Iris pigment epithelial cell (primary cell): ENCODE measurements around the gene MAPT.
"Not testable (repeated sequence)": the region's sequence is repeated elsewhere in the genome, so short reads cannot be mapped to it uniquely, and the experiment has no call there.

Experiments
- DNase-seq: peaks from one replicate; pipeline ENCODE4 v3.0.0-alpha.2; 2011; ENCODE audit warnings: low read depth

The MAPT gene

GRCh38 chr17:45929344-45929743 lies 35.0 kb downstream of the MAPT start:
- DNase-seq: no peak

GRCh38 chr17:45930420-45930951 lies 36.1 kb downstream of the MAPT start:
- DNase-seq: no peak

- no peak for DNase-seq
Measured at GRCh38 chr17:45931677-45932076, 37.3 kb downstream of the MAPT start.

GRCh38 chr17:45934044-45934979 lies 40.0 kb downstream of the MAPT start:
- no peak for DNase-seq

- DNase-seq: no peak
Measured at GRCh38 chr17:45935197-45935709, 40.9 kb downstream of the MAPT start.

- DNase-seq: no peak
Measured at GRCh38 chr17:45935710-45936509, 41.6 kb downstream of the MAPT start.

GRCh38 chr17:45936610-45937009 lies 42.3 kb downstream of the MAPT start:
- no peak for DNase-seq

GRCh38 chr17:45937186-45937585 lies 42.8 kb downstream of the MAPT start:
- DNase-seq: not testable (repeated sequence)

GRCh38 chr17:45939395-45939794 lies 45.0 kb downstream of the MAPT start:
- DNase-seq: no peak

GRCh38 chr17:45940293-45940692 lies 45.9 kb downstream of the MAPT start:
- DNase-seq: no peak

GRCh38 chr17:45940826-45941225 lies 46.5 kb downstream of the MAPT start:
- no peak for DNase-seq

- no peak for DNase-seq
Measured at GRCh38 chr17:45941395-45941794, 47.0 kb downstream of the MAPT start.

GRCh38 chr17:45942284-45942683 lies 47.9 kb downstream of the MAPT start:
- no peak for DNase-seq

GRCh38 chr17:45946841-45947256 lies 52.5 kb downstream of the MAPT start:
- no peak for DNase-seq

- peak; percentile 22 for DNase-seq
Measured at GRCh38 chr17:45948498-45948880, 54.1 kb downstream of the MAPT start.

- peak; percentile 70 for DNase-seq
Measured at GRCh38 chr17:45948881-45949624, 54.7 kb downstream of the MAPT start.

GRCh38 chr17:45949755-45950320 lies 55.5 kb downstream of the MAPT start:
- no peak for DNase-seq

- no peak for DNase-seq
Measured at GRCh38 chr17:45950888-45951287, 56.5 kb downstream of the MAPT start.

- no peak for DNase-seq
Measured at GRCh38 chr17:45951403-45951802, 57.0 kb downstream of the MAPT start.

- DNase-seq: peak; percentile 18
Measured at GRCh38 chr17:45951941-45952340, 57.6 kb downstream of the MAPT start.

GRCh38 chr17:45952814-45953320 lies 58.5 kb downstream of the MAPT start:
- no peak for DNase-seq
